Fibroblast of lung (primary cell): Measurements from ENCODE around the gene ACTG1.

ENCODE experiments used
- EZH2 ChIP-seq: IDR thresholded peaks from 2 replicates; pipeline ENCODE4 v1.5.1; 2012; ENCODE audit warnings: low read length, control low read depth, mild to moderate bottlenecking; ENCODE audit errors: missing control alignments
- TF ChIP-seq, protein P1 (sequence below), 2 donors: IDR thresholded peaks in 1 of 2; conservative IDR thresholded peaks in 1 of 2; 1 replicate in 1 of 2; 2 replicates in 1 of 2; pipeline ENCODE4 v1.5.1; 2011 to 2012; ENCODE audit warnings: low read length in 2 of 2, control low read depth in 1 of 2, inconsistent platforms in 1 of 2, low read depth in 1 of 2, mild to moderate bottlenecking in 1 of 2

DNA sequence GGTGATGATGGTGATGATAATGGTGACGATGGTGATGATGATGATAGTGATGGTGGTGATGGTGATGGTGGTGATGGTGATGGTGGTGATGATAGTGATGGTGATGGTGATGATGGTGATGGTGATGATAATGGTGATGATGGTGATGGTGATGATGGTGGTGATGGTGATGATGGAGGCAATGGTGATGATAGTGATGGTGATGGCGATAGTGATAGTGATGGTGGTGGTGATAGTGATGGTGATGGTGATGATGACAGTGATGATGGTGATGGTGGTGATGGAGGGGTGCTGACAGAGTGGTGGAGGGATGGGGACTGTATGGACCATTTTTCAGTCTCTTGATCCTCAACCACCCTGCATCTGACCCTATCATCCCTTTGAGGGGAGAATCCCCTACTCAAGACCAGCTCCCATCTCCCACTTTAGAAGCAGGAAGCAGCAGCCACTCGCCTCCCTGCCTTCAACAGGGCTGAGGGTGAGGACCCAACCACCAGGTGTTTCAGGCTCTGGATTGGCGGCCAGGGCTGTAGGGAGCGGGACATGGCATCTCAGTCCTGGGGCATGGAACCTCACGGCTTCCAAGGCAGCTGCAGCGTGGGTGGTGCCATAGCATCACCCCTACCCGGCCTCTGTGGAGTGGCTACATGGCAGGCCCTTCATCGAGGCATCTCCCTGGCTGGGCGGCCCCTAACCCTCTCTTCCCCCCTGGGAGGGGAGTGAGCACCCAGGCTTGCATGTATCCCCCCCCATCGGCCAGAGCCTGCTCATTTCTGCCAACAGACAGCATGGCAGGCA lies 20.1 kb upstream of the ACTG1 start:
- TF ChIP-seq, protein P1, sequence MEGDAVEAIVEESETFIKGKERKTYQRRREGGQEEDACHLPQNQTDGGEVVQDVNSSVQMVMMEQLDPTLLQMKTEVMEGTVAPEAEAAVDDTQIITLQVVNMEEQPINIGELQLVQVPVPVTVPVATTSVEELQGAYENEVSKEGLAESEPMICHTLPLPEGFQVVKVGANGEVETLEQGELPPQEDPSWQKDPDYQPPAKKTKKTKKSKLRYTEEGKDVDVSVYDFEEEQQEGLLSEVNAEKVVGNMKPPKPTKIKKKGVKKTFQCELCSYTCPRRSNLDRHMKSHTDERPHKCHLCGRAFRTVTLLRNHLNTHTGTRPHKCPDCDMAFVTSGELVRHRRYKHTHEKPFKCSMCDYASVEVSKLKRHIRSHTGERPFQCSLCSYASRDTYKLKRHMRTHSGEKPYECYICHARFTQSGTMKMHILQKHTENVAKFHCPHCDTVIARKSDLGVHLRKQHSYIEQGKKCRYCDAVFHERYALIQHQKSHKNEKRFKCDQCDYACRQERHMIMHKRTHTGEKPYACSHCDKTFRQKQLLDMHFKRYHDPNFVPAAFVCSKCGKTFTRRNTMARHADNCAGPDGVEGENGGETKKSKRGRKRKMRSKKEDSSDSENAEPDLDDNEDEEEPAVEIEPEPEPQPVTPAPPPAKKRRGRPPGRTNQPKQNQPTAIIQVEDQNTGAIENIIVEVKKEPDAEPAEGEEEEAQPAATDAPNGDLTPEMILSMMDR (conservative IDR thresholded peaks at IDR 0.05 in 1 of 2, IDR thresholded peaks at IDR 0.05 in 1 of 2; ENCODE audit: low read depth in 1 of 2, low read length in 2 of 2): no peak
- no peak for TF ChIP-seq EZH2
